GM20000 (cell line): Measurements from ENCODE around the gene SMIM44.

ENCODE experiments used
- DNase-seq: peaks from one replicate; pipeline ENCODE4 v3.0.0; 2012; ENCODE audit warnings: low spot score
- TF ChIP-seq, protein P1 (sequence below): IDR thresholded peaks from 2 replicates; pipeline ENCODE4 v1.5.1; 2012; ENCODE audit warnings: mild to moderate bottlenecking, control low read depth; ENCODE audit errors: extremely low read depth, missing control alignments

The SMIM44 gene

GRCh38 chr19:3521104-3521445, 37.8 kb upstream of the SMIM44 start:
- no peak for DNase-seq
- TF ChIP-seq, protein P1, sequence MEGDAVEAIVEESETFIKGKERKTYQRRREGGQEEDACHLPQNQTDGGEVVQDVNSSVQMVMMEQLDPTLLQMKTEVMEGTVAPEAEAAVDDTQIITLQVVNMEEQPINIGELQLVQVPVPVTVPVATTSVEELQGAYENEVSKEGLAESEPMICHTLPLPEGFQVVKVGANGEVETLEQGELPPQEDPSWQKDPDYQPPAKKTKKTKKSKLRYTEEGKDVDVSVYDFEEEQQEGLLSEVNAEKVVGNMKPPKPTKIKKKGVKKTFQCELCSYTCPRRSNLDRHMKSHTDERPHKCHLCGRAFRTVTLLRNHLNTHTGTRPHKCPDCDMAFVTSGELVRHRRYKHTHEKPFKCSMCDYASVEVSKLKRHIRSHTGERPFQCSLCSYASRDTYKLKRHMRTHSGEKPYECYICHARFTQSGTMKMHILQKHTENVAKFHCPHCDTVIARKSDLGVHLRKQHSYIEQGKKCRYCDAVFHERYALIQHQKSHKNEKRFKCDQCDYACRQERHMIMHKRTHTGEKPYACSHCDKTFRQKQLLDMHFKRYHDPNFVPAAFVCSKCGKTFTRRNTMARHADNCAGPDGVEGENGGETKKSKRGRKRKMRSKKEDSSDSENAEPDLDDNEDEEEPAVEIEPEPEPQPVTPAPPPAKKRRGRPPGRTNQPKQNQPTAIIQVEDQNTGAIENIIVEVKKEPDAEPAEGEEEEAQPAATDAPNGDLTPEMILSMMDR = no peak

GRCh38 chr19:3520166-3521103, 37.2 kb upstream of the SMIM44 start:
- DNase-seq = no peak
- TF ChIP-seq, protein P1 = no peak

- TF ChIP-seq, protein P1 = no peak
Observed at GRCh38 chr19:3519126-3519525, 35.9 kb upstream of the SMIM44 start.

GRCh38 chr19:3518659-3519058, 35.4 kb upstream of the SMIM44 start:
- TF ChIP-seq, protein P1 = no peak
- no peak for DNase-seq

More at GRCh38 chr19:3519126-3519525, 35.9 kb upstream of the SMIM44 start:
- no peak for DNase-seq

- TF ChIP-seq, protein P1 = no peak
- no peak for DNase-seq
Observed at GRCh38 chr19:3518255-3518654, 35.0 kb upstream of the SMIM44 start.

DNA sequence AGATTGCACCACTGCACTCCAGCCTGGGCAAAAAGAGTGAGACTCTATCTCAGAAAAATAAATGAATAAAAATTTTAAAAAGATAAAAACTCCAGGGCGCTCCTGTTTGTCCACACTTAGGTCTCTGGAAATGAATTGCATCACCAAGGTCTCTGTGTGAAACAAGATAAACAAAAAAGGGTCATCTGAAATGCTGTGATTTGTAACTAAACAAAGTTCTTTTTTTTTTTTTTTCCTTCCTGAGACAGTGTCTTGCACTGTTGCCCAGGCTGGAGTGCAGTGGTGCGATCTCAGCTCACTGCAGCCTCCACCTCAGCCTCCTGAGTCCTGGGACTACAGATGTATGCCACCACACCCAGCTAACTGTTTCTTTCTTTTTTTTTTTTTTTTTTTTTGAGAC, 34.4 kb upstream of the SMIM44 start:
- DNase-seq = no peak
- TF ChIP-seq, protein P1 = no peak

- TF ChIP-seq, protein P1 = no peak
- no peak for DNase-seq
Observed at GRCh38 chr19:3516675-3517207, 33.5 kb upstream of the SMIM44 start.
